ENCODE data around the gene SH3D19. TPM values are rescaled to one million over a fixed set of nuclear protein-coding genes. Genes with fewer than 3 reads are reported as not detected.

SH3D19 gene
- total and polyA plus RNA-seq, 4 donors, result 22.1 to 69.2 (median 50.8) TPM

- ATAC-seq (ENCODE audit: insufficient read depth, low FRiP score), result no peak
- Histone ChIP-seq H3K27me3 (ENCODE audit: control insufficient read depth in 3 of 3, insufficient read depth in 3 of 3, low read length in 2 of 3) (no peaks in the 10 kb centered on the region), H3K4me3 (no peak overlapping the region), H3K4me1 (ENCODE audit: control insufficient read depth in 5 of 5, insufficient read depth in 5 of 5, low read length in 5 of 5) (peaks cover 0 to 8% (median 0%) of the 10 kb centered on the region in 5 donors), H3K36me3 (ENCODE audit: control insufficient read depth in 4 of 4, insufficient read depth in 4 of 4, low read length in 4 of 4) (no peaks in the 10 kb centered on the region), H3K9ac (ENCODE audit: insufficient read depth in 1 of 2, low read length in 2 of 2) (no peak overlapping the region), H3K27ac (ENCODE audit: low read depth in 1 of 2, low read length in 1 of 2) (no peak overlapping the region), H3K9me3 (ENCODE audit: control insufficient read depth in 4 of 4, insufficient read depth in 3 of 4, low read length in 3 of 4) (no peaks in the 10 kb centered on the region)
- WGBS, 2 donors, result 89 to 92% methylated on average over 13 of the region's 13 CpGs
- DNase-seq, result no peak
- no peak for TF ChIP-seq CTCF (IDR thresholded peaks at IDR 0.05; ENCODE audit: control extremely low read depth, extremely low read depth)
Observed at GRCh38 chr4:151361966-151362365, 36.6 kb upstream of the SH3D19 start.

GRCh38 chr4:151361126-151361525 is 35.7 kb upstream of the SH3D19 start:
- DNase-seq (no peak), ATAC-seq (ENCODE audit: insufficient read depth, low FRiP score) (no peak)
- no peaks in the 10 kb centered on the region for H3K36me3 ChIP-seq (ENCODE audit: control insufficient read depth in 4 of 4, insufficient read depth in 4 of 4, low read length in 4 of 4)
- no peak overlapping the region for H3K4me3 ChIP-seq
- H3K9ac ChIP-seq (ENCODE audit: insufficient read depth in 1 of 2, low read length in 2 of 2), result no peak overlapping the region
- H3K27me3 ChIP-seq (ENCODE audit: control insufficient read depth in 3 of 3, insufficient read depth in 3 of 3, low read length in 2 of 3), result no peaks in the 10 kb centered on the region
- no peak overlapping the region for H3K27ac ChIP-seq (ENCODE audit: low read depth in 1 of 2, low read length in 1 of 2)
- TF ChIP-seq CTCF (IDR thresholded peaks at IDR 0.05; ENCODE audit: control extremely low read depth, extremely low read depth), result no peak
- 95 to 96% methylated on average over 2 of the region's 2 CpGs for WGBS, 2 donors
- H3K4me1 ChIP-seq (ENCODE audit: control insufficient read depth in 5 of 5, insufficient read depth in 5 of 5, low read length in 5 of 5), result peaks cover 0 to 8% (median 0%) of the 10 kb centered on the region in 5 donors
- no peaks in the 10 kb centered on the region for H3K9me3 ChIP-seq (ENCODE audit: control insufficient read depth in 4 of 4, insufficient read depth in 3 of 4, low read length in 3 of 4)

- ATAC-seq (ENCODE audit: insufficient read depth, low FRiP score) (no peak), DNase-seq (peak; percentile 26 to 38 (median 35))
- Histone ChIP-seq H3K9ac (ENCODE audit: insufficient read depth in 1 of 2, low read length in 2 of 2) (no peak overlapping the region), H3K27me3 (ENCODE audit: control insufficient read depth in 3 of 3, insufficient read depth in 3 of 3, low read length in 2 of 3) (no peaks in the 10 kb centered on the region), H3K9me3 (ENCODE audit: control insufficient read depth in 4 of 4, insufficient read depth in 3 of 4, low read length in 3 of 4) (no peaks in the 10 kb centered on the region), H3K27ac (ENCODE audit: low read depth in 1 of 2, low read length in 1 of 2) (no peak overlapping the region), H3K36me3 (ENCODE audit: control insufficient read depth in 4 of 4, insufficient read depth in 4 of 4, low read length in 4 of 4) (no peaks in the 10 kb centered on the region), H3K4me3 (no peak overlapping the region), H3K4me1 (ENCODE audit: control insufficient read depth in 5 of 5, insufficient read depth in 5 of 5, low read length in 5 of 5) (peaks cover 0 to 8% (median 0%) of the 10 kb centered on the region in 5 donors)
- TF ChIP-seq CTCF (IDR thresholded peaks at IDR 0.05; ENCODE audit: control extremely low read depth, extremely low read depth), result no peak
- WGBS, 2 donors, result 79 to 88% methylated on average over 4 of the region's 4 CpGs
Observed at GRCh38 chr4:151359576-151359975, 34.2 kb upstream of the SH3D19 start.

GRCh38 chr4:151358266-151358665 is 32.9 kb upstream of the SH3D19 start:
- no peaks in the 10 kb centered on the region for H3K36me3 ChIP-seq (ENCODE audit: control insufficient read depth in 4 of 4, insufficient read depth in 4 of 4, low read length in 4 of 4)
- H3K9me3 ChIP-seq (ENCODE audit: control insufficient read depth in 4 of 4, insufficient read depth in 3 of 4, low read length in 3 of 4), result no peaks in the 10 kb centered on the region
- no peak for TF ChIP-seq CTCF (IDR thresholded peaks at IDR 0.05; ENCODE audit: control extremely low read depth, extremely low read depth)
- no peak overlapping the region for H3K4me3 ChIP-seq
- no peak overlapping the region for H3K9ac ChIP-seq (ENCODE audit: insufficient read depth in 1 of 2, low read length in 2 of 2)
- no peak overlapping the region for H3K27ac ChIP-seq (ENCODE audit: low read depth in 1 of 2, low read length in 1 of 2)
- no peak for DNase-seq
- peaks cover 0 to 8% (median 0%) of the 10 kb centered on the region in 5 donors for H3K4me1 ChIP-seq (ENCODE audit: control insufficient read depth in 5 of 5, insufficient read depth in 5 of 5, low read length in 5 of 5)
- WGBS, 2 donors, result 83 to 87% methylated on average over 3 of the region's 3 CpGs
- no peaks in the 10 kb centered on the region for H3K27me3 ChIP-seq (ENCODE audit: control insufficient read depth in 3 of 3, insufficient read depth in 3 of 3, low read length in 2 of 3)
- ATAC-seq (ENCODE audit: insufficient read depth, low FRiP score), result no peak

Data from lung (tissue), 12 donors.